OCI-LY1 (cell line): ENCODE measurements around the gene MAST4.

ENCODE experiments used
- EZH2 ChIP-seq: fragments of 200-600 bp; sonication (generic), shearing (Covaris generic); IDR thresholded peaks from 2 replicates; pipeline ENCODE4 v1.8.0; 2017; ENCODE audit warnings: borderline replicate concordance, mixed run types, mild to moderate bottlenecking, antibody characterized with exemption, low read length, moderate library complexity, mixed read lengths
- TF ChIP-seq, protein P1 (sequence below): fragments of 200-600 bp; sonication (generic), shearing (Covaris generic); IDR thresholded peaks from 2 replicates; pipeline ENCODE4 v1.5.1; 2017; ENCODE audit warnings: mild to moderate bottlenecking, antibody characterized with exemption, low read length, moderate library complexity, mixed read lengths

DNA sequence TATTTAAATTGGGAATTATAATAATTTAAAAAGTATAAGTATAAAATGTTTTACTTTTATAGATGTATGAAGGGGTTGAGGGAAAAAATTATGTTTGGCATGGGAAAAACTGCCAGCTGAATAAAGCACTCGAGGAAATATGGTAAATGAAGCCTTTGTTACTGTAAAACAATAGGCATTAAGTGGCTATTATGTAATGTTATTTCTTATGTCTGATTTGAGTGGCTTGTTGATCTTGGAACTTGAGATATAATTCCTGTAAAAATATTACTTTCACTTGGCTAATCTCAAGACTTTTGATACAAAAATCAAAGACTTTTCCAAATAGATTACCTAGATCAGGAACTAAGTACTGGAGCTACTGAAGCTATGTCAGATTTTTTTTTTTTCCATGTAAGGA is 417.5 kb downstream of the MAST4 start:
- TF ChIP-seq, protein P1, sequence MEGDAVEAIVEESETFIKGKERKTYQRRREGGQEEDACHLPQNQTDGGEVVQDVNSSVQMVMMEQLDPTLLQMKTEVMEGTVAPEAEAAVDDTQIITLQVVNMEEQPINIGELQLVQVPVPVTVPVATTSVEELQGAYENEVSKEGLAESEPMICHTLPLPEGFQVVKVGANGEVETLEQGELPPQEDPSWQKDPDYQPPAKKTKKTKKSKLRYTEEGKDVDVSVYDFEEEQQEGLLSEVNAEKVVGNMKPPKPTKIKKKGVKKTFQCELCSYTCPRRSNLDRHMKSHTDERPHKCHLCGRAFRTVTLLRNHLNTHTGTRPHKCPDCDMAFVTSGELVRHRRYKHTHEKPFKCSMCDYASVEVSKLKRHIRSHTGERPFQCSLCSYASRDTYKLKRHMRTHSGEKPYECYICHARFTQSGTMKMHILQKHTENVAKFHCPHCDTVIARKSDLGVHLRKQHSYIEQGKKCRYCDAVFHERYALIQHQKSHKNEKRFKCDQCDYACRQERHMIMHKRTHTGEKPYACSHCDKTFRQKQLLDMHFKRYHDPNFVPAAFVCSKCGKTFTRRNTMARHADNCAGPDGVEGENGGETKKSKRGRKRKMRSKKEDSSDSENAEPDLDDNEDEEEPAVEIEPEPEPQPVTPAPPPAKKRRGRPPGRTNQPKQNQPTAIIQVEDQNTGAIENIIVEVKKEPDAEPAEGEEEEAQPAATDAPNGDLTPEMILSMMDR = no peak
- TF ChIP-seq EZH2 = no peak
